ENCODE measurements around the gene BSG.
A peak's percentile ranks its signal among the peaks of the same experiment; 100 is the strongest.

BSG gene

DNA sequence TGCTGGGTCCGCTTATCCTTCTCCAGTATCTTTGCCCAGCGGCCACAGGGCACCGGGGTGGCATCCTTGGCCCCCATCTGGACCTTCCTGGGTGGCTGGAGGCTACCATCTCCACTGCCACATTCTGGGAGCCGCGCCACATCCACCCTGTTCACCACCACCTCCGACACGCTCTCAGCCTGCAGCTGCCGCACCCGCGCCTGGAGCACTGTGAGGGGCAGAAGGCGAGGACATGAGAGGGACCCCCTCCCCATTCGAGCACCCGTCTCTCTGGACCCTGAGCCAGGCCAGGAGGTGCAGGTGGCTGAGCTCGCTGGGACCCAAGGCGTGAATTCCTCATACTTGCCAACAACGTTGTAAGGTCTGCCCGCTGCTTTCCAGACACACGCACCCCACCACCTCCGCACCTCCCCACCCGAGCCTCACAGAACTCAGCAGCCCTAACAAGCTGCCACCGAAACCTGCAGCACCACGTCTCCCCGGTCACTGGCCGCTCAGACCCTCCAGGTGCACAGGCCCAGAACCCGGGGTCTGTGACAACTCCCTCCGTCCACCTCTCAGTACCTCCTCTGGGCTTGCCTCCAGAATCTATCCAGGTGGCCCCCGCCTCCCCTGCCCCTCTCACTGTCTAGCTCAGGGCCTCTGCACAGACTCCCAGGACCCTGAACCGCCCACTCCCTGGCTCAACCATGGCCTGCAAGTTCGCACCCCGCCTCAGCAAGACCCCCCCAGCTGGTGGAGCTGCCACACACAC is 57.7 kb downstream of the BSG start:
- WGBS (ENCODE audit: insufficient coverage, insufficient read length) = no CpG with 5 or more reads among the region's 30 CpGs
- Histone ChIP-seq H3K27ac (ENCODE audit: low read length) (no peak overlapping the region), H3K27me3 (ENCODE audit: control insufficient read depth, insufficient read depth, low read length) (no peaks in the 10 kb centered on the region), H3K4me1 (ENCODE audit: control insufficient read depth, insufficient read depth, low read length) (peaks cover 1% of the 10 kb centered on the region; the same call in 1 of the 2 replicates), H3K36me3 (ENCODE audit: control insufficient read depth, insufficient read depth, low read length) (peaks cover 6% of the 10 kb centered on the region; the same call in 1 of the 2 replicates), H3K9me3 (ENCODE audit: control insufficient read depth, insufficient read depth, low read length) (no peaks in the 10 kb centered on the region), H3K4me3 (ENCODE audit: low read length) (no peak overlapping the region)
- DNase-seq (ENCODE audit: low read depth, low spot score) = no peak

DNA sequence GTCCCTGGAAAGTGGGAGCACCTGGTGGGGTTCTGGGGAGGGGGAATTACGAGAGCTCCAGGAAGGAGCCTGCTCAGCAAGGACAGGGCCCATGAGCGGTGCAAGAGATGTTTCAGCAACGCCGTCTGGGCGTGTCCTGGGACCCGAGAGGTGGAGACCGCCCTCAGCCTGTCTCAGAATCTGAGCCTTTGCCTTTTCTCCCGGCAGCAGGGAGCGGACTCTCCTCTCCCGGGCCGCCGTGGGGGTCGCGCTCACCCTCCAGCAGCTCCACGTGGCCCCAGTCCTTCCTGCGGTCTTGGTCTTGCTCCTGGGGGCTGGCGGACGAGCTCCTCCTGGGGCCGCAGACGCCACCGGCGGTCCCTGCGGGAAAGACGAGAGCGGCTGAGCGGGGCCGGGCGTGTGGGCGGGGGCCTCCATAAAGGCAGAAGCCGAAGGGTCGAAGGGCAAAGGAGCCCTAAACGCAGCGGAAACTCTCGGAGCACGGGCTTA is 60.2 kb downstream of the BSG start:
- Histone ChIP-seq H3K9me3 (ENCODE audit: control insufficient read depth, insufficient read depth, low read length) (no peaks in the 10 kb centered on the region), H3K4me1 (ENCODE audit: control insufficient read depth, insufficient read depth, low read length) (peaks cover 1% of the 10 kb centered on the region; the same call in 1 of the 2 replicates), H3K4me3 (ENCODE audit: low read length) (peak overlapping the region; percentile 61; the same call in 1 of the 2 replicates), H3K27ac (ENCODE audit: low read length) (no peak overlapping the region), H3K27me3 (ENCODE audit: control insufficient read depth, insufficient read depth, low read length) (no peaks in the 10 kb centered on the region), H3K36me3 (ENCODE audit: control insufficient read depth, insufficient read depth, low read length) (peaks cover 6% of the 10 kb centered on the region; the same call in 1 of the 2 replicates)
- no peak for DNase-seq (ENCODE audit: low read depth, low spot score)
- WGBS (ENCODE audit: insufficient coverage, insufficient read length) = no CpG with 5 or more reads among the region's 35 CpGs

All from iPS DF 6.9 (cell line).